Hematopoietic multipotent progenitor cell treated with erythropoietin and hydrocortisone succinate and interleukin-3 and kit ligand, for 4 days (in vitro differentiated cells): Measurements from ENCODE around the gene PACSIN3.
A peak's percentile ranks its signal among the peaks of the same experiment; 100 is the strongest.
"Not testable (repeated sequence)": the region's sequence is repeated elsewhere in the genome, so short reads cannot be mapped to it uniquely, and the experiment has no call there.

Experiments used
- DNase-seq: peaks from one replicate; pipeline ENCODE4 v3.0.0-alpha.2; 2015

The PACSIN3 gene

GRCh38 chr11:47191137-47191536, 4.9 kb upstream of the PACSIN3 start:
- DNase-seq, result not testable (repeated sequence)

DNA sequence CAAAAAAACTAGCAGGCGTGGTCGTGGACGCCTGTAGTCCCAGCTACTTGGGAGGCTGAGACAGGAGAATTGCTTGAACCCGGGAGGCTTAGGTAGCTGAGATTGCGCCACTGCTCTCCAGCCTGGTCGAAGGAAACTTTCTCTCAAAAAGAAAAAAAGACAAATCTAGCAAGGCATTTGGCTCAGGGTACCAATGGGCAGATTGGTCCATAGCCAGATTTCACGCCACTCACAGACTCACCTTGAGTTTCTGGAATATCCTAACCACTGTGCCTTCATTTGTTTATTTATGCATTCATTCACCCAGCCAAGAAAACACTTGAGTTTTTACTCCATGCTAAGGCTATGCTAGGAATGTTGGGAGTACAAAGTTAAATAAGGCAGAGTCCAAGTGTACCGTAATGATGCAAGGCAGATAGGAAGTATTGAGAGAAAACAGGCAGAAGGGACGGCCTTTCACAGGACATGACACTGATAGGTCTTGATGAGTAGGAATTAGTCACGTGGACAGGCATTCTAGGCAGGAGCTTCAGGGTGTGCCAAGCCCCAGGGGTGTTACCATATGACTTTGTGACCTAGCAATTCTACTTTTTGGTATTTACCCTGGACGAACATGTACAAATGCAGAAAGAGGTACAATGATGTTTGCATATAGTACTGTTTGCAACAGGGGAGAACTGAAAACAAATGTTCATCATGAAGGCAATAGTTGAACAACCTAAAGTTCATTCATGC, 3.0 kb upstream of the PACSIN3 start:
- no peak for DNase-seq

DNA sequence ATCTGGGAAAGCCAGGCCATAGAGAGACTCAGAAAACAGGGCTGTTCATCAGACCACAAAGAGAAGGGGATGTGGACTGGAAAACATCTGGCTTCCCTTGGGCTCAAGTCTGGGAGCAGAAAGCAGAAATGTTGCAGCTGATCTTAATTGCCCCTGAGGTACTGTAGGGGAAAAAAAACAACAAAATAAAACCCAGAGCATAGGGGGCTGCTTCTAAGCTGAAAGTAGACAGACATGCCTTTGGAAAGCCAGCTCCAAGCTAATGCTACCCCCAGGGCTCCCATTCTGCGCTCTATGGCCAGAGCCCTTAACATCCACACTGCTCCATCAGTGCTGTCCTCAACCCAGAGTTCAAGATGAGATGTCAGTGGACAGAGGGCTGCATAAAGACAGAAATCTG, 2.0 kb upstream of the PACSIN3 start:
- DNase-seq, result no peak

DNA sequence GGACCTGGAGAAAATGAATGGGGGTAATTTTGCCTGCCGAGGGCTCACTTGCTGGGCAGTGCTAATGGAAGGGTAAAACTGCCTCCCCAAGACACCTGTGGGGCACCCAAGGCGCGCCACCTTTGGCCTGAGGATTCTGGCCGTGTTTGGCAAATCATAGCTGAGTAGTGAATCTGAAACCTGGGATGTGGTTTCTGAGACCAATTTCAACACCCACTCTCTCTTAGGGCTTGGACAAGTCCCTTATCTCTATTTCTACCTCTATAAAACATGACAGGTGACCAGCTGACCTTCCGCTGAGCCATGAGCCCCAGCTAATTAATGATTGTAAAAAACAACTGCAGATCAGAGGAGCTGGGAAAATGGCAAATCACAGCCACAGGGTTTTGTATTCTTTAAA, 1.5 kb upstream of the PACSIN3 start:
- no peak for DNase-seq

- DNase-seq, result peak; percentile 70
Observed at GRCh38 chr11:47186700-47187695, 764 bp upstream of the PACSIN3 start.

DNA sequence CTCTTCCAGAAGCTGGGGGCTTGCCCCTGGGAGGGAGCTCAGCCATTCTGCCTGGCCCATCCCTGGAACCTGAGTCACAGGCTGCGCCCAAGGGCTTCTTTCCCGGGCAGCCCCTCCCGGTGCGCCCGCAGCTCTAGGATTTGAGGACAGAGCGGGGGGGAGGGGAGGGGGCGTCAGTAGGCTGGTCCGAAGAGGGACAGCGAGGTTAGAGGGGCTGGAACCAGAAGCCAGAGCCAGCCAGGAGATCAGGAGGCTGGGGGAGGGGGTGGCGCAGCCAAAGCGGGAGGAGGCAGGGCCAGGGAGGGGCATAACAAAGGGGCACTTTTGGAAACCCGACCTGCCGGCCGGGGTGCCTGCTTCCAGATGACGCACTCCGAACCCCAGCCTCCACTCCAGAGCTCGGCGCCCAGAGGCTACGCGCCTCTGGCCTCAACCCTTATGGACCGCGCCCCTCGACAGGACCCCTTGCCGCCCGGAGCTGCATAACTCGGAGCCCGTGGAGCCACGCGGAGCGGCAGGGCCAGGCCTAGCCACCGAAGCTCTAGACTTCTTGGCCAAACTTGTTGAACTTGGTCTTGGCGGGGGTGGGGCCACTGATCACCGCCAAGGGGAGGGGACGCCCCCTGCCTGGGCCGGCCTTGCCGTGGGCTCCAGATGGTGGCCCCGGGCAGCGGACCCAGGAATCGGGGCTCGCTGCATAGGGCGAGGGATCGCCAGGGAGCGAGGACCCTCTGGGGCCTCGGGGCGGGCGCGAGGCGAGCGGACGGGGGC, 744 bp downstream of the PACSIN3 start:
- no peak for DNase-seq

GRCh38 chr11:47184711-47185304, 1.4 kb downstream of the PACSIN3 start:
- DNase-seq, result no peak

DNA sequence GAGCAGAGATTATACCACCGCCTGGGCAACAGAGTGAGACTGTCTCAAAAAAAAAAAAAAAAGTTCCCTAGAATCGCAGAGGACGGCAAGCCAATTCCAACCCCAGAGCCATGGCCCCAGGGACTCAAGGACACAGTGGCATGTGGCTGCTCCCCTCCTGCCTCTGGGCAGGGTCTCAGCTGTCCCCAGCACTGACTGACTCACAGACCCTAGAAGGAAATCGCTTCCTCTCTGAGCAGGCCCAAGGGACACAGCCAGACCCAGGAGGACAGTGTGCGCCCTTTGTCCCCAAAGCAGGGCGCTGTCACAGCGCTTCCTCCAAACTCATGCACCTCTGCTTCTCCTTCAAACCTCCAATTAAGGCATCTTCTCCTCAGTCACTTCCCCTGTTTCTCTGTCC, 2.3 kb downstream of the PACSIN3 start:
- no peak for DNase-seq

DNA sequence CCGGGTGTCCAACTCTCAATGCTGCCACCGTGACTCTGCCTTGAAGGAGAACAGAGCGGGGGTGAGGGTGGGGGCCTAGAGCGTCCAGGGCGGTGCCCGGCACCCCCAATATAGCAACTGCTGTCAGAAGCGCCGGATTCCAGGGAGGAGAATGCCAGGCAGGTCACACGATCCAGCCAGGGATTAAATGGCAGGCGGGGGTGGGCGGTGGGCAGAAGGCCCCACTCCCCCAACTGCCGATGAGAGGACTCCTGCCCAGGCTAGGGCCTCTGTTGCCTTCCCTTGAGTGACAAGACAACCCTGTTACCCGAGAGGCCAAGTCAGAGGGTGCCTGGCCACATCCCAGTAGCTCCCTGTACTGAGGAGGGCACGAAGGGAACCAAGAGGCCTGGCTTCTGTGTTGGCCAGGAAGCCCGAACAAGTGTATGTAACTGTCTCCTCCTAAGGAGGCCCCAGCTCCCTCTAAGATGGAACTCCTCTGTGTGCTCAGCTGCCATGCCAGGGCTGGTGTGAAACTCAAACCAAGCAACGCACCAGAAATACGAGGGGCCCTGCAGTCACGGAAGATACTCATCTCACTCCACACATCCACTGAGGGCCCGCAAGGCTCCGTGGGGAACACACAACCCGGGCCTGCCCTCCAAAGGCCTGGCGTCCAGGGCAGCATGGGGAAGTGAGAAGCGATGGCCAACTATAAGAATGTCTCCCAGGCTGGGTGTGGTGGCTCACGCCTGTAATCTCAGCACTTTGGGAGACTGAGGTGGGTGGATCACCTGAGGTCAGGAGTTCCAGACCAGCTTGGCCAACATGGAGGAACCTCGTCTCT, 3.0 kb downstream of the PACSIN3 start:
- DNase-seq, result no peak

- no peak for DNase-seq
Observed at GRCh38 chr11:47182380-47182779, 3.9 kb downstream of the PACSIN3 start.

DNA sequence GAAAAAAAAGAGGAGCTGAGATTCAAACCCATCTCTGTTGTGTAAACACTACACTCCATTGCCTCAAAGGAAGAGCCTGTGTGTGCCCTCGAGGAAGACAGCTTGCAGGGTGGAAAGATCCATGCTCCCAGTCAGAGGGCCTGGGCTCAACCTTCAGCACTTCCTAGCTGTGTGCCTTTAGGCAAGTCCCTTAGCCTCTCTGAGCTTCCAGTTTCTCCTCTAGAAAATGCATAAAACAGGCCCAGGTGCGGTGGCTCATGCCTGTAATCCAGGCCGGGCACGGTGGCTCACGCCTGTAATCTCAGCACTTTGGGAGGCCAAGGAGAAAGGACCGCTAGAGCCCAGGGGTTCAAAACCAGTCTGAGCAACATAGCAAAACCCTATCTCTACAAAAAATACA, 5.0 kb downstream of the PACSIN3 start:
- DNase-seq, result no peak

DNA sequence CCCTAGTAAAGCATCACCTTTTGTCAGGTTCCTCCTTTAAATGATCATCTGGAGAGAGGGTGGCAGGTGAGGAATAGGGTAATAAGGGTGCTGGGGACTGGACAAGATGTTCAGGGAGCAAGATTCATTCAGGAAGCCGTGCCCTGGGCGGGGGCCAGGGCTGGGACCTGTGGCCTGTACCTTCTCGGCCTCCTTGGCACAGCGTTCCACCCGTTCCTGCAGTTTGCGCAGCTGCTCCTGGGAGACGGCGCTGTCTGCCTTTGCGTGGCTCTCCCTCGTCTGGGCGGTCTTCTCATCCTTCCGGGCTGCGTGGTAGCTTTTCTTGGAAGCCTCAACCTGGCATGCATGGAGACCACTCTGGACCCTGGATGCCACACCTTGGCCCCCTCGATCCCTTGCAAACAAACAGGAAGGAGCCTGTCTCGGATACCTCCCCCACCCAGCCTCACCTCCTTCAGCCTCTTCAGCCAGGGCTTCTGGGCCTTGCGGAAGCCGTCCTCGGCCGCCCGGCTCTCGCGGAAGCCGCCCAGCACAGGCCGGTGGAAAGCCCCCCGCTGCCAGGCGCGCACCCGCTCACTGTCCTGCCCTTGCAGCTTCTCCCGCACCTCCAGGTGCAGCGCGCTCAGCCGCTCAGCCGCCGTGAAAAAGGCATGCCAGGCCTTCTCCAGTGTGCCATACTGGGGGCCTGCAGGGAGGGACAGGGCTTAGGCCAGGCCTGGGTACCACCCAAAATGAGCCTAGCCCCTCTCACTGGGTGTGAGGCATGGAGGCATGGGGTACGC, 6.0 kb downstream of the PACSIN3 start:
- no peak for DNase-seq

DNA sequence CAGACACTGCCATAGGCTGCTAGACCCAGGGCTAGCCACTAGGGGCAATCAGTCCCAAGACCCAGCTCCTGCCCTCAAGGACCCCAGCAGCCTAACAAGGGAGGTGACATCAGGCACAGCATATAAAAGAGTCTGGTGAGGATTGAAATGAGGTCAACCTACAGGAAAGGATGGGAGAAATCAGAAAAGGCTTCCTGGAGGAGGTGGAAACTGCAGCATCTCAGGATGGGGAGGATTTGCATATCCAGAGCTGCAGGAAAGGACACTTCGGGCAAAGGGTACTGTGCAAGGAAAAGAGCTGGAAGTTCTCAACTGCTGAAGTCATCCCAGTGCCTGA, 6.6 kb downstream of the PACSIN3 start:
- DNase-seq, result peak; percentile 85

- no peak for DNase-seq
Observed at GRCh38 chr11:47178737-47179654, 7.2 kb downstream of the PACSIN3 start.

DNA sequence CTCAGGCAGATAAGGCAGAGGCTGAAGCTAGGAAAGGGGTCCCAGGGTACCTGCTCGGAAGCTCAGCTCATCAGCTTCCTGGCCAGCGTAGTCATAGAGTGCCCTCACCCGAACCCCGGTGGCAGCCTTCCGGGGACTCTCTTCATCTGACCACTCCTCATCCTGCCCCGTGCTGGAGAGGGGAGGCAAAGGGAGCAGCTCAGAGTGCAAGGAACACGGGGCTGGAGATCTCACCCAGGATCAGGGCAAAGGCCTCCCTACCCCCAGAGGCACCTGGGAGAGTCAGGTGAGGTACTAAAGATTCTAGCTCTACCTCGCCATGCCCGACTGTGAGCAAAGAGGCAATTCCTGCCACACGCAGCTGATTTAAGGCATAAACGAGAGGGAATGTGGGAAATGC, 7.9 kb downstream of the PACSIN3 start:
- no peak for DNase-seq

DNA sequence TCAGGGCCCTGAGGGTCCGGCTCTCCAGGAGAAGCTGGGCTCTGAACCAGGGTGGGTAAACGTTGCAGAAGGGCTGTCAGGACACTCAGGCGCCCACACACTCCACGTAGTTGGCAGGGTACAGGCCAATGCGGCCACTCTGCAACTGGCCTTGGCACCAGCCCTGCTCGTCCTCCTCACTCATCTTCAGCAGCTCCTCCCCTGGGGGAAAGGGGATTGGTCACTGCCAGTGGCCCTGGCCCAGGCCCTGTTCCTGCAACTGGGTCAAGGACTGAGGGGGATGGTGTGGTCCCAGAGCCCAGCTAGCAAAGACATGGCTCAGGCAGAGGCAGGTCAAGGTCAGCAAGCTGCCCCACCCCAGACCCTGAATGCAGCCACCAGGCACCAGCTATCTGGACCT, 8.4 kb downstream of the PACSIN3 start:
- no peak for DNase-seq

DNA sequence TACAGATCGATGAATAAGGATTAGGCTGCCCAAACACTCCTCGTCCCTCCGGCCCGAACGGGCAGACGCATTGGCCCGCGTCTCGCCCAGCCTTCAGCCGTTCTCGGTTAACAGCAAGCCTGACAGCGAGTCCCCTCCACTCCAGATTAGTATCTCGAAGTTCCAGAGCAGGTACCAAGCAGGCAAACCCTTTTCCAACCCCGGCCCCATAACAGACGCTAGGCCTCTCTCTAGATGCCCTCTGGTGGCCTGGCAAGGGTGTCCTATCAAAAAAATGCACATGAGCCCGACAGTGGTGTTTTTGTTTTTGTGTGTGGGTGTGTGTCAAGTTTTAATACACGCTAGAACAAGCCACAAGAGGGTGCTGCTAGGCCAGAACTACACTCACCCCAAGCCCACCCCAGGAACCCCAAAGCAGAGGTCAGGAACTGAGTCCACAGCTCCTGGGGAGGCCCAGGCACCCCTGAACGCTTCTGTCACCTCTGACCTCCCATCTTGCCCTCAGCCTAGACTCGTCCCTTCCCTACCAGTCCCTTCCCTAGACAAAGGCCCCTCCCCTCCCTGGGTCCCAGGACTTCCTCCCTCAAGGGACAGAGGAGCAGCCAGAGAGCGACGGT, 8.9 kb downstream of the PACSIN3 start:
- DNase-seq, result peak; percentile 95

GRCh38 chr11:47176328-47177228, 9.7 kb downstream of the PACSIN3 start, which contains the start of gene ARFGAP2:
ARFGAP2 (minus strand) TSS chr11:47176879; CDS start chr11:47176853, 26 bp downstream.
- peak; percentile 99 for DNase-seq
